C4-2B (cell line): Measurements from ENCODE around the gene SUFU.

Experiments
- ZFX ChIP-seq: fragments of 450-650 bp; IDR thresholded peaks from 2 replicates; pipeline ENCODE4 v1.6.1; 2017
- TF ChIP-seq, protein P1 (sequence below): fragments of 450-650 bp; conservative IDR thresholded peaks from 2 replicates; pipeline ENCODE4 v1.5.1; 2017; ENCODE audit warnings: mild to moderate bottlenecking

DNA sequence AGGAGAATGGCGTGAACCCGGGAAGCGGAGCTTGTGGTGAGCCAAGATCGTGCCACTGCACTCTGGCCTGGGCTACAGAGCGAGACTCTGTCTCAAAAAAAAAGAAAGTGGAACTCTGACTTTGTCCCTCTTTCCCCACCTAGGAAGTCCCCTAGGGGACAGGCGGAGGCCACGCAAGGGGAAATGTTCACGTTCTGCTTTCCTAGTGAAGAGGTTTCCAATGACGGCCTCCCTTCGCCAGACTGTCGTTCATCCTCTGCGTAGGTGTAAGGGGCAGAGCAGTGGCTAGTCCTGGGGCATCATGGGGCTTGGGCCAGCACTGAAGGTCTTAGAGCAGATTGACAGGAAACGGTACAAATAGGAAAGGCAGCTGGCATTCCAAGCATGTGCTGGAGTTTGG, 30.6 kb downstream of the SUFU start:
- TF ChIP-seq, protein P1, sequence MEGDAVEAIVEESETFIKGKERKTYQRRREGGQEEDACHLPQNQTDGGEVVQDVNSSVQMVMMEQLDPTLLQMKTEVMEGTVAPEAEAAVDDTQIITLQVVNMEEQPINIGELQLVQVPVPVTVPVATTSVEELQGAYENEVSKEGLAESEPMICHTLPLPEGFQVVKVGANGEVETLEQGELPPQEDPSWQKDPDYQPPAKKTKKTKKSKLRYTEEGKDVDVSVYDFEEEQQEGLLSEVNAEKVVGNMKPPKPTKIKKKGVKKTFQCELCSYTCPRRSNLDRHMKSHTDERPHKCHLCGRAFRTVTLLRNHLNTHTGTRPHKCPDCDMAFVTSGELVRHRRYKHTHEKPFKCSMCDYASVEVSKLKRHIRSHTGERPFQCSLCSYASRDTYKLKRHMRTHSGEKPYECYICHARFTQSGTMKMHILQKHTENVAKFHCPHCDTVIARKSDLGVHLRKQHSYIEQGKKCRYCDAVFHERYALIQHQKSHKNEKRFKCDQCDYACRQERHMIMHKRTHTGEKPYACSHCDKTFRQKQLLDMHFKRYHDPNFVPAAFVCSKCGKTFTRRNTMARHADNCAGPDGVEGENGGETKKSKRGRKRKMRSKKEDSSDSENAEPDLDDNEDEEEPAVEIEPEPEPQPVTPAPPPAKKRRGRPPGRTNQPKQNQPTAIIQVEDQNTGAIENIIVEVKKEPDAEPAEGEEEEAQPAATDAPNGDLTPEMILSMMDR: no peak
- TF ChIP-seq ZFX: no peak
